ENCODE results near the gene ZSCAN30. TPM values are rescaled to one million over a fixed set of nuclear protein-coding genes. Genes with fewer than 3 reads are reported as not detected.

ZSCAN30 gene
- total and polyA plus RNA-seq, 8 donors: 15.0 to 68.7 (median 58.4) TPM

- Histone ChIP-seq H3K27me3 (no peaks in the 10 kb centered on the region), H3K36me3 (peaks cover 0 to 38% of the 10 kb centered on the region in 2 donors), H3K4me3 (no peak overlapping the region), H3K27ac (no peak overlapping the region), H3K9me3 (peaks cover 0 to 25% of the 10 kb centered on the region in 2 donors), H3K4me1 (no peaks in the 10 kb centered on the region)
- ATAC-seq (no peak), DNase-seq (no peak)
- TF ChIP-seq CTCF (IDR thresholded peaks at IDR 0.05): no peak
- intact Hi-C loops (cut with DNase I): no loop called here
Observed at GRCh38 chr18:35256947-35257346, 33.1 kb downstream of the ZSCAN30 start.

GRCh38 chr18:35253655-35254287 is 36.3 kb downstream of the ZSCAN30 start:
- intact Hi-C loops (cut with DNase I): no loop called here
- Histone ChIP-seq H3K4me3 (no peak overlapping the region), H3K4me1 (no peaks in the 10 kb centered on the region), H3K27ac (no peak overlapping the region), H3K27me3 (no peaks in the 10 kb centered on the region), H3K36me3 (peaks cover 0 to 44% of the 10 kb centered on the region in 2 donors), H3K9me3 (peaks cover 0 to 25% of the 10 kb centered on the region in 2 donors)
- no peak for ATAC-seq
- no peak for DNase-seq
- TF ChIP-seq CTCF (IDR thresholded peaks at IDR 0.05): no peak

- H3K4me1 ChIP-seq: peaks cover 0 to 8% of the 10 kb centered on the region in 2 donors
- H3K36me3 ChIP-seq: peaks cover 0 to 48% of the 10 kb centered on the region in 2 donors
- TF ChIP-seq CTCF (IDR thresholded peaks at IDR 0.05): no peak
- H3K4me3 ChIP-seq: no peak overlapping the region
- DNase-seq: no peak
- no peaks in the 10 kb centered on the region for H3K27me3 ChIP-seq
- H3K27ac ChIP-seq: no peak overlapping the region
- ATAC-seq: no peak
- H3K9me3 ChIP-seq: peaks cover 0 to 25% of the 10 kb centered on the region in 2 donors
- intact Hi-C loops (cut with DNase I): no loop called here
Observed at GRCh38 chr18:35252466-35252865, 37.6 kb downstream of the ZSCAN30 start.

DNA sequence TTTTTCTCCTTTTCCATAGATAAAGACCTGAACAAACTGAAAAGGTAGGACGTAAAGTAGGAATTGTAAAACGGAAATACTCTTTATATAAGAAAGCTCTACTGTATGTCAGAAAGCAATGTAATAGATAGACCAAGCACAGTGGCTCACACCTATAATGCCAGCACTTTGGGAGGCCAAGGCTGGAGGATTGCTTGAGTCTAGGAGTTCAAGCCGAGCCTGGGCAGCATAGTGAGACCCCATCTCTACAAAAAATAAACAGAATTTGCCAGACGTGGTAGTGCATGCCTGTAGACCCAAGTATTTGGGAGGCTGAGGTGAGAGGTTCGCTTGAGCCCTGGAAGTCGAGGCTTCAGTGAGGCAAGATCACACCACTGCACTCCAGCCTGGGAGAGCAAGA is 41.6 kb downstream of the ZSCAN30 start:
- intact Hi-C loops (cut with DNase I): no loop called here
- H3K27me3 ChIP-seq: no peaks in the 10 kb centered on the region
- peaks cover 0 to 26% of the 10 kb centered on the region in 2 donors for H3K9me3 ChIP-seq
- ATAC-seq (no peak), DNase-seq (no peak)
- H3K27ac ChIP-seq: peak overlapping the region in 1 of 2 donors; percentile 74
- H3K4me1 ChIP-seq: peaks cover 0 to 20% of the 10 kb centered on the region in 2 donors
- TF ChIP-seq CTCF (IDR thresholded peaks at IDR 0.05): no peak
- H3K4me3 ChIP-seq: no peak overlapping the region
- peaks cover 0 to 73% of the 10 kb centered on the region in 2 donors for H3K36me3 ChIP-seq

GRCh38 chr18:35247412-35248249 is 42.4 kb downstream of the ZSCAN30 start:
- H3K27ac ChIP-seq: peak overlapping the region in 1 of 2 donors; percentile 74
- DNase-seq: peak in 1 of 4 donors; percentile 57
- intact Hi-C loops (cut with DNase I): no loop called here

More at GRCh38 chr18:35247412-35248249, 42.4 kb downstream of the ZSCAN30 start:
- H3K4me1 ChIP-seq: peaks cover 0 to 20% of the 10 kb centered on the region in 2 donors
- no peak overlapping the region for H3K4me3 ChIP-seq
- peaks cover 0 to 20% of the 10 kb centered on the region in 2 donors for H3K9me3 ChIP-seq
- H3K36me3 ChIP-seq: peaks cover 0 to 73% of the 10 kb centered on the region in 2 donors
- H3K27me3 ChIP-seq: no peaks in the 10 kb centered on the region
- ATAC-seq: no peak
- TF ChIP-seq CTCF (IDR thresholded peaks at IDR 0.05): no peak

All from left lung (tissue), 10 donors.